H9 (cell line): Measurements from ENCODE around the gene STX11. TPM values are rescaled to one million over a fixed set of nuclear protein-coding genes. Genes with fewer than 3 reads are reported as not detected.
"Not testable (repeated sequence)": the region's sequence is repeated elsewhere in the genome, so short reads cannot be mapped to it uniquely, and the experiment has no call there.

Experiments used
- DNase-seq: peaks from one replicate; pipeline ENCODE4 v3.0.0-alpha.2; 2017
- H2AFZ ChIP-seq: one replicate; pipeline ENCODE4 v1.6.1; 2013; ENCODE audit warnings: mild to moderate bottlenecking, low read length, control low read depth, moderate library complexity
- H2AK5ac ChIP-seq: 2 replicates; pipeline ENCODE4 v1.6.1; 2013; ENCODE audit warnings: low read length, control low read depth, mixed read lengths; ENCODE audit not compliant: insufficient read length
- H2BK120ac ChIP-seq: one replicate; pipeline ENCODE4 v1.6.1; 2013; ENCODE audit warnings: low read depth, mild to moderate bottlenecking, low read length, control low read depth, inconsistent platforms; ENCODE audit not compliant: poor library complexity, severe bottlenecking
- H2BK12ac ChIP-seq: 2 replicates; pipeline ENCODE4 v1.6.1; 2013; ENCODE audit warnings: low read length, control low read depth, mixed read lengths, low read depth; ENCODE audit not compliant: insufficient read length
- H2BK15ac ChIP-seq: 2 replicates; pipeline ENCODE4 v1.6.1; 2013; ENCODE audit warnings: low read depth, low read length, control low read depth
- H2BK20ac ChIP-seq: one replicate; pipeline ENCODE4 v1.6.1; 2013; ENCODE audit warnings: low read depth, mild to moderate bottlenecking, low read length, control low read depth, inconsistent platforms; ENCODE audit not compliant: poor library complexity, severe bottlenecking
- H2BK5ac ChIP-seq: 2 replicates; pipeline ENCODE4 v1.6.1; 2013; ENCODE audit warnings: low read length, control low read depth, mixed read lengths; ENCODE audit not compliant: insufficient read length
- H3K14ac ChIP-seq: 2 replicates; pipeline ENCODE4 v1.6.1; 2013; ENCODE audit warnings: low read length, control low read depth; ENCODE audit not compliant: insufficient read depth
- H3K18ac ChIP-seq: 2 replicates; pipeline ENCODE4 v1.6.1; 2013; ENCODE audit warnings: low read depth, mild to moderate bottlenecking, mixed read lengths, low read length, control low read depth; ENCODE audit not compliant: insufficient read length
- H3K23ac ChIP-seq: 2 replicates; pipeline ENCODE4 v1.6.1; 2013; ENCODE audit warnings: low read length, control low read depth, mixed read lengths, low read depth; ENCODE audit not compliant: insufficient read length
- H3K23me2 ChIP-seq: 2 replicates; pipeline ENCODE4 v1.6.1; 2013; ENCODE audit warnings: low read depth, mild to moderate bottlenecking, mixed read lengths, low read length, control low read depth; ENCODE audit not compliant: insufficient read length, poor library complexity, severe bottlenecking
- H3K27ac ChIP-seq: 2 replicates; pipeline ENCODE4 v1.5.1; 2013; ENCODE audit warnings: low read length, control low read depth, mixed read lengths, low read depth; ENCODE audit not compliant: insufficient read length
- H3K27me3 ChIP-seq: 2 replicates; pipeline ENCODE4 v1.6.1; 2013; ENCODE audit warnings: low read length, control low read depth, inconsistent platforms; ENCODE audit not compliant: insufficient read depth
- H3K4ac ChIP-seq: 2 replicates; pipeline ENCODE4 v1.6.1; 2013; ENCODE audit warnings: low read depth, mild to moderate bottlenecking, control low read depth, inconsistent platforms, low read length, moderate library complexity
- H3K4me1 ChIP-seq: 2 replicates; pipeline ENCODE4 v1.6.1; 2013; ENCODE audit warnings: low read length, control low read depth, inconsistent platforms; ENCODE audit not compliant: insufficient read depth
- H3K4me2 ChIP-seq: 2 replicates; pipeline ENCODE4 v1.6.1; 2013; ENCODE audit warnings: low read length, control low read depth, mixed read lengths; ENCODE audit not compliant: insufficient read length, insufficient read depth
- H3K56ac ChIP-seq: 2 replicates; pipeline ENCODE4 v1.6.1; 2013; ENCODE audit warnings: low read depth, mild to moderate bottlenecking, mixed read lengths, low read length, control low read depth; ENCODE audit not compliant: insufficient read length
- H3K79me1 ChIP-seq: 2 replicates; pipeline ENCODE4 v1.6.1; 2013; ENCODE audit warnings: low read depth, mild to moderate bottlenecking, moderate library complexity, low read length, control low read depth, inconsistent platforms; ENCODE audit not compliant: insufficient read depth, poor library complexity, severe bottlenecking
- H3K79me2 ChIP-seq: 2 replicates; pipeline ENCODE4 v1.6.1; 2013; ENCODE audit warnings: low read length, control low read depth, inconsistent platforms; ENCODE audit not compliant: insufficient read depth
- H3K9ac ChIP-seq: 2 replicates; pipeline ENCODE4 v1.6.1; 2013; ENCODE audit warnings: low read length, control low read depth, mixed read lengths; ENCODE audit not compliant: insufficient read length; ENCODE audit errors: extremely low read depth
- H3K9me3 ChIP-seq: one replicate; pipeline ENCODE4 v1.6.1; 2013; ENCODE audit warnings: low read depth, low read length, inconsistent platforms; ENCODE audit not compliant: control insufficient read depth
- H3T11ph ChIP-seq: one replicate; pipeline ENCODE4 v1.6.1; 2013; ENCODE audit warnings: mild to moderate bottlenecking, low read length, control low read depth, inconsistent platforms
- H4K20me1 ChIP-seq: one replicate; pipeline ENCODE4 v1.6.1; 2013; ENCODE audit not compliant: control insufficient read depth, insufficient read length, insufficient read depth
- H4K5ac ChIP-seq: 2 replicates; pipeline ENCODE4 v1.6.1; 2013; ENCODE audit warnings: low read depth, mild to moderate bottlenecking, mixed read lengths, low read length, control low read depth; ENCODE audit not compliant: insufficient read length
- H4K8ac ChIP-seq: replicated peaks from 2 replicates; pipeline ENCODE4 v1.6.1; 2013; ENCODE audit warnings: low read length, control low read depth, mixed read lengths, low read depth; ENCODE audit not compliant: insufficient read length
- H4K91ac ChIP-seq: 2 replicates; pipeline ENCODE4 v1.6.1; 2013; ENCODE audit warnings: low read depth, mild to moderate bottlenecking, moderate library complexity, mixed read lengths, low read length, control low read depth; ENCODE audit not compliant: insufficient read length
- H3K27ac Mint-ChIP-seq, 3 experiments: 2 replicates in 2 of 3; 3 replicates in 1 of 3; pipeline ENCODE4 v1.8.0; 2020 to 2021; ENCODE audit warnings: mixed read lengths in 3 of 3, mild to moderate bottlenecking in 1 of 3, moderate library complexity in 1 of 3
- H3K27me3 Mint-ChIP-seq: 2 replicates; pipeline ENCODE4 v1.8.0; 2021; ENCODE audit warnings: low read depth, mild to moderate bottlenecking, moderate library complexity, mixed read lengths
- H3K36me3 Mint-ChIP-seq, 3 experiments: 2 replicates in 2 of 3; 3 replicates in 1 of 3; pipeline ENCODE4 v1.8.0; 2020 to 2021; ENCODE audit warnings: low read depth in 3 of 3, mixed read lengths in 3 of 3; ENCODE audit not compliant: insufficient read depth in 1 of 3
- H3K4me1 Mint-ChIP-seq, 2 experiments: 2 replicates each; pipeline ENCODE4 v1.8.0; 2020; ENCODE audit warnings: mixed read lengths in 2 of 2
- H3K4me3 Mint-ChIP-seq, 2 experiments: 2 replicates in 1 of 2; 3 replicates in 1 of 2; pipeline ENCODE4 v1.8.0; 2020 to 2021; ENCODE audit warnings: mild to moderate bottlenecking in 2 of 2, mixed read lengths in 2 of 2, moderate library complexity in 1 of 2
- H3K9me3 Mint-ChIP-seq, 2 experiments: 2 replicates in 1 of 2; 3 replicates in 1 of 2; pipeline ENCODE4 v1.8.0; 2020; ENCODE audit warnings: mild to moderate bottlenecking in 2 of 2, mixed read lengths in 2 of 2, moderate library complexity in 1 of 2
- WGBS: extraction: QIAGEN DNeasy Blood & Tissue Kit; methylation state at CpG from one replicate; pipeline ENCODE4 v1.1.7; 2013; ENCODE audit warnings: missing lambda C conversion rate, low lambda C conversion rate, mixed read lengths; ENCODE audit not compliant: insufficient read length; ENCODE audit errors: extremely low coverage; 5-methylcytosine and 5-hydroxymethylcytosine counted together
- total RNA-seq: library from RNA; stranded (reverse); gene quantifications from 2 replicates; pipeline ENCODE4 v1.2.1, GENCODE V29; 2021
- TF ChIP-seq, protein P1 (sequence below): fragments of 200-600 bp; sonication (generic); conservative IDR thresholded peaks from 3 replicates; pipeline ENCODE4 v1.8.0; 2021; ENCODE audit warnings: antibody characterized with exemption, mild to moderate bottlenecking

Gene STX11
- total RNA-seq, 1 experiment from 2014 or later: 0.22 TPM

DNA sequence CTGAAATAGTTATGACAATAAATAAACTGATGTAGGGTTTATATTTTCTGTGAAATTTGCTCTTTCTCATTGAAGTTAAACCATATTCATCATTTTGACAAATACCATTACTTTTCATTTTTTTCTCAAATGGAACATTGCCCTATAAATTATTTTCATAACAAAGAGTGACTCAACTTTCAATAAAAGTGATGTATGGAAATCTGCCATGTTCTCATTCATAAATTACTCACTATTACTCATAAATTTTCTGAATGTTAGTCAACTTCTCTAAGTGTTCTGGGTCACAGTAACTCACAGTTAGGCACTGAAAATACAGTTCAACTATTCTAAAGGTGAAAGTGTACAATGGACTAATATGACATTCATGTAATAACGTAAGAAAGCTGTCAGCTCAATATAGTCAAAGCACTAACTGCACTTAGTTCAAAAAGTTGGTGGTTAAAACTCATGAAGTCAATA, 19.0 kb upstream of the STX11 start:
- no peak overlapping the region for H2BK15ac ChIP-seq
- no peak overlapping the region for H4K8ac ChIP-seq
- no peaks in the 10 kb centered on the region for H3K27me3 ChIP-seq
- no peak overlapping the region for H3K56ac ChIP-seq
- no peak overlapping the region for H2BK12ac ChIP-seq
- H3K23me2 ChIP-seq: no peaks in the 10 kb centered on the region
- H3K9me3 ChIP-seq: no peaks in the 10 kb centered on the region
- H3K79me2 ChIP-seq: no peaks in the 10 kb centered on the region
- H3T11ph ChIP-seq: no peak overlapping the region
- no peak for DNase-seq
- H2AFZ ChIP-seq: no peak overlapping the region
- H3K4ac ChIP-seq: no peak overlapping the region
- H3K27me3 Mint-ChIP-seq: peaks cover 4% of the 10 kb centered on the region
- no peak overlapping the region for H3K4me2 ChIP-seq
- H4K5ac ChIP-seq: no peak overlapping the region
- TF ChIP-seq, protein P1, sequence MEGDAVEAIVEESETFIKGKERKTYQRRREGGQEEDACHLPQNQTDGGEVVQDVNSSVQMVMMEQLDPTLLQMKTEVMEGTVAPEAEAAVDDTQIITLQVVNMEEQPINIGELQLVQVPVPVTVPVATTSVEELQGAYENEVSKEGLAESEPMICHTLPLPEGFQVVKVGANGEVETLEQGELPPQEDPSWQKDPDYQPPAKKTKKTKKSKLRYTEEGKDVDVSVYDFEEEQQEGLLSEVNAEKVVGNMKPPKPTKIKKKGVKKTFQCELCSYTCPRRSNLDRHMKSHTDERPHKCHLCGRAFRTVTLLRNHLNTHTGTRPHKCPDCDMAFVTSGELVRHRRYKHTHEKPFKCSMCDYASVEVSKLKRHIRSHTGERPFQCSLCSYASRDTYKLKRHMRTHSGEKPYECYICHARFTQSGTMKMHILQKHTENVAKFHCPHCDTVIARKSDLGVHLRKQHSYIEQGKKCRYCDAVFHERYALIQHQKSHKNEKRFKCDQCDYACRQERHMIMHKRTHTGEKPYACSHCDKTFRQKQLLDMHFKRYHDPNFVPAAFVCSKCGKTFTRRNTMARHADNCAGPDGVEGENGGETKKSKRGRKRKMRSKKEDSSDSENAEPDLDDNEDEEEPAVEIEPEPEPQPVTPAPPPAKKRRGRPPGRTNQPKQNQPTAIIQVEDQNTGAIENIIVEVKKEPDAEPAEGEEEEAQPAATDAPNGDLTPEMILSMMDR: no peak
- no peaks in the 10 kb centered on the region for H3K36me3 Mint-ChIP-seq
- no peak overlapping the region for H3K18ac ChIP-seq
- no peaks in the 10 kb centered on the region for H4K20me1 ChIP-seq
- no peaks in the 10 kb centered on the region for H3K4me1 ChIP-seq
- H3K9me3 Mint-ChIP-seq: no peaks in the 10 kb centered on the region
- no peaks in the 10 kb centered on the region for H3K4me1 Mint-ChIP-seq
- no peak overlapping the region for H2BK20ac ChIP-seq
- no peaks in the 10 kb centered on the region for H3K79me1 ChIP-seq
- H2BK5ac ChIP-seq: no peak overlapping the region
- no peak overlapping the region for H3K9ac ChIP-seq
- no peak overlapping the region for H2AK5ac ChIP-seq
- no CpG with 5 or more reads among the region's 1 CpG for WGBS
- no peak overlapping the region for H3K27ac Mint-ChIP-seq
- no peak overlapping the region for H3K23ac ChIP-seq
- no peak overlapping the region for H3K14ac ChIP-seq
- no peak overlapping the region for H2BK120ac ChIP-seq
- no peak overlapping the region for H4K91ac ChIP-seq
- H3K4me3 Mint-ChIP-seq: no peak overlapping the region
- H3K27ac ChIP-seq: no peak overlapping the region

DNA sequence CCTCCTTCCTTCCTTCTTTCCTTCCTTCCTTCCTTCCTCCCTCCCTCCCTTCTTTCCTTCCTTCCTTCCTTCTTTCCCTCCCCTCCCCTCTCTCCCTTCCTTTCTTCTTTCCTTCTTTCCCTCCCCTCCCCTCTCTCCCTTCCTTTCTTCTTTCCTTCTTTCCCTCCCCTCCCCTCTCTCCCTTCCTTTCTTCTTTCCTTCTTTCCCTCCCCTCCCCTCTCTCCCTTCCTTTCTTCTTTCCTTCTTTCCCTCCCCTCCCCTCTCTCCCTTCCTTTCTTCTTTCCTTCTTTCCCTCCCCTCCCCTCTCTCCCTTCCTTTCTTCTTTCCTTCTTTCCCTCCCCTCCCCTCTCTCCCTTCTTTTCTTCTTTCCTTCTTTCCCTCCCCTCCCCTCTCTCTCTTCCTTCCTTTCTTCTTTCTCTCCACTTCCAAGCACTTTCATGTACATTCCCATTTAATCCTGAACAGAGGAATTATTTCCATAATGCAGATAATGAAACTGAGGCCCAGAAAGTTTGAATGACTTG, 18.1 kb upstream of the STX11 start:
- not testable (repeated sequence) for H3K14ac ChIP-seq, H3K79me1 ChIP-seq, H3K27me3 Mint-ChIP-seq, H3K4me1 ChIP-seq, H2BK12ac ChIP-seq, H4K5ac ChIP-seq, H3K27ac Mint-ChIP-seq, H3K56ac ChIP-seq, H2BK120ac ChIP-seq, H3K9ac ChIP-seq, H3K4me3 Mint-ChIP-seq, H3K9me3 ChIP-seq, H2AFZ ChIP-seq, H3K27ac ChIP-seq, H2AK5ac ChIP-seq, H3K36me3 Mint-ChIP-seq, H2BK15ac ChIP-seq, H3K18ac ChIP-seq, H3K23me2 ChIP-seq, H3K23ac ChIP-seq, H3K27me3 ChIP-seq, H2BK5ac ChIP-seq, H4K8ac ChIP-seq, H4K20me1 ChIP-seq, H4K91ac ChIP-seq, DNase-seq, H3T11ph ChIP-seq, H3K4ac ChIP-seq, H3K4me1 Mint-ChIP-seq, H3K79me2 ChIP-seq, H3K4me2 ChIP-seq, H2BK20ac ChIP-seq, H3K9me3 Mint-ChIP-seq
